Cardiac fibroblast (primary cell): ENCODE data around the gene ZNF436.
A peak's percentile ranks its signal among the peaks of the same experiment; 100 is the strongest.

Experiments
- DNase-seq, 2 donors: peaks; one replicate each; pipeline versions ENCODE4 v3.0.0 to v3.0.0-alpha.2; 2010; ENCODE audit warnings: low read depth in 2 of 2
- H3K4me3 ChIP-seq, 2 donors: replicated peaks in 1 of 2; 1 replicate in 1 of 2; 2 replicates in 1 of 2; pipeline ENCODE4 v1.5.1; 2011; ENCODE audit warnings: low read depth in 2 of 2, low read length in 2 of 2, mild to moderate bottlenecking in 2 of 2, moderate library complexity in 1 of 2
- TF ChIP-seq, protein P1 (sequence below): IDR thresholded peaks from one replicate; pipeline ENCODE4 v1.5.1; 2011; ENCODE audit warnings: low read depth, mild to moderate bottlenecking, low read length, inconsistent platforms

The ZNF436 gene

DNA sequence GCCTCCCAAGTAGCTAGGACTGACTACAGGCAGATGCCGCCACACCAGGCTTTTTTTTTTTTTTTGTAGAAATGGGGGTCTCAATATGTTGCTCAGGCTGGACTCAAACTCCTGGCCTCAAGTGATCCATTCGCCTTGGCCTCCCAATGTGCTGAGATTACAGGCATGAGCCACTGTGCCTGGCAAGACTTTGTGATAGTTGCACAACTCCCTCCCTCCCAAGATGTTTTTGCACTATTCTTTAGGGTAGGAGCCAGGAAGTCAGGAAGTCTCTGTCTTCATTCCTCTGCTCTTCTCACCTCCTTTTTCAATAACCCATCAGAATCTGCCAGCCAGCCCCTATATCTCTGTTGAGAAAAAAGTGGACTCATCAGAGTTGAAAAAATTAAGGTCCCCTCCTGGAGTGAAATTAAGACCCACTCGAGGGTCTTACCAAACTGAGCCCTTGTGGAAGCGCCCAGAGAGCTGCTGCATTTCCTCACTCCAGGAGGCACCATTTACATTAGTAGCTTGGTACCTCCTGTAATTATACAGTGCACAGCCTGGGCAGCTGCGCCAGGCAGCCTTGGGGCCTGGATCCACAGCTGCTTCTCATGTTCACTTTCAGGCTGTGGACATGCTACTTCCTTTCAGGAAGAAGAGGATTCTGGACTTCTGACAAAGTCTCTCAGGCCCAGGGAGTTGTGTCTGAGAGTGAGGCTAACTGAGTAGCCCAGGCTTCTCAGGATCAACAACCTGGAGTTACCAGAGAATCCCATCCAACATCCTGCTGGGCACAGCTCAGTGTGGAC is 30.9 kb upstream of the ZNF436 start:
- TF ChIP-seq, protein P1, sequence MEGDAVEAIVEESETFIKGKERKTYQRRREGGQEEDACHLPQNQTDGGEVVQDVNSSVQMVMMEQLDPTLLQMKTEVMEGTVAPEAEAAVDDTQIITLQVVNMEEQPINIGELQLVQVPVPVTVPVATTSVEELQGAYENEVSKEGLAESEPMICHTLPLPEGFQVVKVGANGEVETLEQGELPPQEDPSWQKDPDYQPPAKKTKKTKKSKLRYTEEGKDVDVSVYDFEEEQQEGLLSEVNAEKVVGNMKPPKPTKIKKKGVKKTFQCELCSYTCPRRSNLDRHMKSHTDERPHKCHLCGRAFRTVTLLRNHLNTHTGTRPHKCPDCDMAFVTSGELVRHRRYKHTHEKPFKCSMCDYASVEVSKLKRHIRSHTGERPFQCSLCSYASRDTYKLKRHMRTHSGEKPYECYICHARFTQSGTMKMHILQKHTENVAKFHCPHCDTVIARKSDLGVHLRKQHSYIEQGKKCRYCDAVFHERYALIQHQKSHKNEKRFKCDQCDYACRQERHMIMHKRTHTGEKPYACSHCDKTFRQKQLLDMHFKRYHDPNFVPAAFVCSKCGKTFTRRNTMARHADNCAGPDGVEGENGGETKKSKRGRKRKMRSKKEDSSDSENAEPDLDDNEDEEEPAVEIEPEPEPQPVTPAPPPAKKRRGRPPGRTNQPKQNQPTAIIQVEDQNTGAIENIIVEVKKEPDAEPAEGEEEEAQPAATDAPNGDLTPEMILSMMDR = no peak
- peak; percentile 76 to 85 for DNase-seq
- no peak overlapping the region for H3K4me3 ChIP-seq

DNA sequence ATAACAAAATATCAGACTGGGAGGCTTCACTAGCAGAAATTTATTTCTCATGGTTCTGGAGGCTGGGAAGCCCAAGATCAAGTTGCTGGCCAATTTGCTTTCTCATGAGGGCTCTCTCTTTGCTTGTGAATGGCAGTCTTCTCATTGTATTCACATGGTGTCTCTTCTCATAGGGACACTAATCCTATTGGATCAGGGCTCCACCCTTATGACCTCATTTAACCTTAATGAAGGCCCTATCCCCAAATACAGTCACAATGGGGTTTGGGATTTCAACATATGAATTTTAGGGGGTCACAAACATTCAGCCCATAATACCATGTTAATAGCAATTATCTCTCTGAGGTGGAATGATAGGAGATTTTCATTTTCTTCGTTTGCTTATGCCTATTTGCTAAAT is 29.6 kb upstream of the ZNF436 start:
- TF ChIP-seq, protein P1 = no peak
- no peak for DNase-seq
- H3K4me3 ChIP-seq = no peak overlapping the region

DNA sequence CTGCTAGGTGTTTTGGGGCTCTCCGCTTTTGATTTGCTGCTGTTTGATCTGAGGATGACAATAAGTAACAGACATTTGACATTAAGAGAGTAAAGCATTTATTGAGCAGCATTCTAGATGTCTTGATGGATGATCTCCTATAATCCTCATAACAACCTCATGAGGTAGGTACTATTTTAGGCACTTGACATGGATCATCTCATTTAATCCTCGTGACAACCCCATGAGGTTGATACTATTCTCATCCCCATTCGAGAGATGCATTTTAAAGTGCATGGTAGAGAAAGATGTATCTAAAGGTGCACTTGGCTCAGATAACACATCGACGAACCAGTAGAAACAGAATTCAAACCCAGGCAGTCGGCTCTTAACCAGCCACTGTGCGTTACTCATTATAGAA is 28.3 kb upstream of the ZNF436 start:
- TF ChIP-seq, protein P1 = no peak
- no peak for DNase-seq
- no peak overlapping the region for H3K4me3 ChIP-seq

DNA sequence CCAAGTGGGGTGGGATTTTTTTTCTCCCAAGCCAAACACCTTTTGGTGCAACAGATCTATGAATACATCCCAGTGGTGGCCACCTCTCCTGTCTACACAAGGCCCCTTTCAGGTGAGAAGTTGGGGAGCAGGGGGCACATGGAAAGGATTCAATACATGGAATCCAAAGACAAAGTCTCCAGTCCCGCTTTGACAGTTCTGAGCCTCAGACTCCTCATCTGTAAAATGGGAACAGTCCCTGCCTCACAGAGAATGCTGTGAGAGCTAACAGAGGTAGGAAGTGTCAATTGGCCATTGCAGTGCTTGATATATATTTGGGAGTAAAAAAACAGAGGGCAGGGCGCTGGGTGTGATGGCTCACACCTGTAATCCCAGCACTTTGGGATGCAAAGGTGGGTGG is 26.7 kb upstream of the ZNF436 start:
- TF ChIP-seq, protein P1 = no peak
- H3K4me3 ChIP-seq = no peak overlapping the region
- DNase-seq = no peak

DNA sequence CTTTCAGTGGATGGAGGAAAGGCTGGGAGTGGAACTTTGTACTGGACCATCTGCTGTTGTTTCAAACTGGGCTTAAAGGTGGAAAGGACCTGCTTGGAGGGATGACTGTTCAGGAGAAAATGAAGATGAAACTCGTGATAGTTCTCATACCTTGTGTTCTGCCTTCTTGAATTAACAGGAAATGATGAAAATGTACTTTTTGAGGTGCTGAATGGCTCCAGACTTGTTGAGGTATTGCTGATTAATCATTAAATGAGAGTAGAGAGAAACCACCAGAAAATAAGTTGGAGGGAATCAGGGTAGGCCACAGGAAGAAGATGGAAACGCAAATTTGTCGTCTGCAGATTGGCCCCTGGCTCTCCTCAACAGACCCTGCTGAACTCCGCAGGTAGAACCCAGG is 26.2 kb upstream of the ZNF436 start:
- DNase-seq = no peak
- H3K4me3 ChIP-seq = no peak overlapping the region
- TF ChIP-seq, protein P1 = no peak

- DNase-seq = no peak
- no peak overlapping the region for H3K4me3 ChIP-seq
- TF ChIP-seq, protein P1 = no peak
Observed at GRCh38 chr1:23395154-23395724, 25.6 kb upstream of the ZNF436 start.
